NB4 (cell line): ENCODE measurements around the gene SIGLEC1.

Experiments
- CTCF ChIP-seq: IDR thresholded peaks from one replicate; pipeline ENCODE4 v1.5.1; 2012; ENCODE audit warnings: low read depth, low read length
- POLR2A ChIP-seq: IDR thresholded peaks from 2 replicates; pipeline ENCODE4 v1.6.1; 2011; ENCODE audit warnings: mild to moderate bottlenecking; ENCODE audit not compliant: insufficient read length; ENCODE audit errors: extremely low read depth

- TF ChIP-seq CTCF (no peak), POLR2A (no peak)
Observed at GRCh38 chr20:3680701-3681351, 31.6 kb downstream of the SIGLEC1 start.
